SK-N-SH (cell line): ENCODE measurements around the gene C9orf50. TPM values are rescaled to one million over a fixed set of nuclear protein-coding genes. Genes with fewer than 3 reads are reported as not detected.

ENCODE experiments used
- CTCF ChIA-PET: fragments of 300-600, 350-600 bp; formaldehyde crosslinking; extraction: SDS; loops from one replicate; lab custom pipeline; 2021; lab: Yijun Ruan, JAX
- POLR2A ChIA-PET: fragments of 350-600 bp; sonication (Branson Sonifier 250); formaldehyde crosslinking; extraction: SDS; loops from one replicate; lab custom pipeline; 2020; ENCODE audit warnings: antibody characterized with exemption, inconsistent platforms; lab: Yijun Ruan, JAX
- DNase-seq: peaks from one replicate; pipeline ENCODE4 v3.0.0; 2012
- H2AFZ ChIP-seq: fragments of 200-600 bp; sonication (generic); 2 replicates; pipeline ENCODE4 v1.8.1; 2016; ENCODE audit warnings: antibody characterized with exemption, mild to moderate bottlenecking, low read depth
- H3F3A ChIP-seq: fragments of 200-600 bp; sonication (generic); replicated peaks from 2 replicates; pipeline ENCODE3; 2016; ENCODE audit warnings: antibody characterized with exemption, mild to moderate bottlenecking; ENCODE audit not compliant: insufficient read depth
- H3K27ac ChIP-seq, 2 experiments: fragments of 200-500 bp in 1 of 2; fragments of 200-600 bp in 1 of 2; sonication (Bioruptor generic) in 1 of 2; sonication (generic), shearing (Covaris generic) in 1 of 2; 2 replicates each; pipeline versions ENCODE4 v1.5.1 to v1.6.1; 2014 to 2016; ENCODE audit warnings: low read depth in 2 of 2, inconsistent platforms in 1 of 2, low read length in 1 of 2, mild to moderate bottlenecking in 1 of 2, mixed read lengths in 1 of 2
- H3K27me3 ChIP-seq: fragments of 200-600 bp; sonication (generic), shearing (Covaris generic); 2 replicates; pipeline ENCODE4 v1.6.1; 2016; ENCODE audit warnings: mixed run types; ENCODE audit not compliant: insufficient read depth
- H3K36me3 ChIP-seq, 2 experiments: fragments of 200-500 bp in 1 of 2; fragments of 200-600 bp in 1 of 2; sonication (Bioruptor generic) in 1 of 2; sonication (generic) in 1 of 2; replicated peaks in 1 of 2; 2 replicates each; pipeline versions ENCODE3 to v1.5.1; 2014 to 2016; ENCODE audit warnings: low read length in 1 of 2, mild to moderate bottlenecking in 1 of 2; ENCODE audit not compliant: insufficient read depth in 2 of 2, control insufficient read depth in 1 of 2
- H3K4me1 ChIP-seq, 2 experiments: fragments of 200-500 bp in 1 of 2; fragments of 200-600 bp in 1 of 2; sonication (Bioruptor generic) in 1 of 2; sonication (generic), shearing (Covaris generic) in 1 of 2; 2 replicates each; pipeline versions ENCODE4 v1.5.1 to v1.6.1; 2014 to 2016; ENCODE audit warnings: low read depth in 1 of 2, low read length in 1 of 2, mixed run types in 1 of 2; ENCODE audit not compliant: insufficient read depth in 2 of 2, control insufficient read depth in 1 of 2
- H3K4me2 ChIP-seq: fragments of 200-600 bp; sonication (generic), shearing (Covaris generic); 2 replicates; pipeline ENCODE4 v1.6.1; 2017; ENCODE audit warnings: mixed run types
- H3K4me3 ChIP-seq, 2 experiments: fragments of 200-500 bp in 1 of 2; fragments of 200-600 bp in 1 of 2; sonication (Bioruptor generic) in 1 of 2; sonication (generic), shearing (Covaris generic) in 1 of 2; 2 replicates each; pipeline versions ENCODE4 v1.5.1 to v1.8.1; 2014 to 2016; ENCODE audit warnings: low read depth in 2 of 2, inconsistent platforms in 1 of 2, low read length in 1 of 2, mild to moderate bottlenecking in 1 of 2, mixed read lengths in 1 of 2, moderate library complexity in 1 of 2
- H3K79me2 ChIP-seq: fragments of 200-600 bp; sonication (generic); 2 replicates; pipeline ENCODE4 v1.8.1; 2017; ENCODE audit warnings: mild to moderate bottlenecking; ENCODE audit not compliant: insufficient read depth
- H3K9ac ChIP-seq: fragments of 200-600 bp; sonication (generic); 2 replicates; pipeline ENCODE4 v1.6.1; 2017; ENCODE audit warnings: mixed run types
- H3K9me2 ChIP-seq: fragments of 200-600 bp; sonication (generic); 2 replicates; pipeline ENCODE4 v1.6.1; 2017; ENCODE audit warnings: mixed run types
- H3K9me3 ChIP-seq: fragments of 200-600 bp; sonication (generic); 2 replicates; pipeline ENCODE4 v1.6.1; 2017; ENCODE audit warnings: mixed run types, mild to moderate bottlenecking, moderate library complexity
- H4K20me1 ChIP-seq: fragments of 200-600 bp; sonication (generic); 2 replicates; pipeline ENCODE4 v1.6.1; 2017; ENCODE audit warnings: mild to moderate bottlenecking, mixed run types; ENCODE audit not compliant: insufficient read depth
- ELF1 ChIP-seq: IDR thresholded peaks from 2 replicates; pipeline ENCODE4 v1.4.0; 2012
- EP300 ChIP-seq, 2 experiments: IDR thresholded peaks; 2 replicates each; pipeline versions ENCODE4 v1.4.0 to v1.6.1; 2012; ENCODE audit warnings: borderline replicate concordance in 1 of 2, low read depth in 1 of 2, low read length in 1 of 2
- GABPA ChIP-seq: IDR thresholded peaks from 2 replicates; pipeline ENCODE4 v1.4.0; 2012; ENCODE audit warnings: low read depth, mild to moderate bottlenecking
- IRF3 ChIP-seq: fragments of 150-350 bp; IDR thresholded peaks from 2 replicates; pipeline ENCODE4 v1.6.1; 2016; ENCODE audit warnings: mild to moderate bottlenecking, low read depth, low read length
- MAX ChIP-seq: IDR thresholded peaks from 2 replicates; pipeline ENCODE4 v1.4.0; 2012; ENCODE audit warnings: low read depth
- MEF2A ChIP-seq: IDR thresholded peaks from 2 replicates; pipeline ENCODE4 v1.4.0; 2012; ENCODE audit warnings: low read depth, borderline replicate concordance
- NFIC ChIP-seq: IDR thresholded peaks from 2 replicates; pipeline ENCODE4 v1.4.0; 2012; ENCODE audit warnings: borderline replicate concordance
- NRF1 ChIP-seq: IDR thresholded peaks from 2 replicates; pipeline ENCODE4 v1.6.1; 2012; ENCODE audit warnings: low read depth, mild to moderate bottlenecking, low read length
- PBX3 ChIP-seq: IDR thresholded peaks from 2 replicates; pipeline ENCODE4; 2012
- POLR2AphosphoS5 ChIP-seq: IDR thresholded peaks from 2 replicates; pipeline ENCODE4 v1.6.1; 2012; ENCODE audit warnings: low read depth, low read length
- RAD21 ChIP-seq: IDR thresholded peaks from 2 replicates; pipeline ENCODE4 v1.6.1; 2012; ENCODE audit warnings: mild to moderate bottlenecking, low read length
- RCOR1 ChIP-seq: fragments of 150-350 bp; IDR thresholded peaks from 2 replicates; pipeline ENCODE4 v1.6.1; 2017; ENCODE audit warnings: antibody characterized with exemption, low read length
- RXRA ChIP-seq: IDR thresholded peaks from 2 replicates; pipeline ENCODE4 v1.4.0; 2012; ENCODE audit warnings: low read depth, mild to moderate bottlenecking, borderline replicate concordance
- TAF1 ChIP-seq: IDR thresholded peaks from 2 replicates; pipeline ENCODE4 v1.6.1; 2012; ENCODE audit warnings: low read depth, mild to moderate bottlenecking, low read length, moderate library complexity, borderline replicate concordance
- TEAD4 ChIP-seq: IDR thresholded peaks from 2 replicates; pipeline ENCODE4 v1.4.0; 2012; ENCODE audit warnings: mild to moderate bottlenecking, borderline replicate concordance; ENCODE audit not compliant: insufficient read depth
- USF1 ChIP-seq: IDR thresholded peaks from 2 replicates; pipeline ENCODE4 v1.4.0; 2012; ENCODE audit warnings: low read depth, borderline replicate concordance
- USF2 ChIP-seq: fragments of 150-350 bp; IDR thresholded peaks from 2 replicates; pipeline ENCODE4 v1.6.1; 2017; ENCODE audit warnings: antibody characterized with exemption, low read length, low read depth, borderline replicate concordance
- ZBTB33 ChIP-seq: IDR thresholded peaks from 2 replicates; pipeline ENCODE4 v1.4.0; 2012; ENCODE audit warnings: low read depth, borderline replicate concordance
- WGBS: methylation state at CpG from one replicate; pipeline ENCODE4 v1.1.6; 2017; ENCODE audit warnings: low lambda C conversion rate; 5-methylcytosine and 5-hydroxymethylcytosine counted together
- polyA plus RNA-seq, 3 experiments: library from polyadenylated mRNA; depleted of rRNA; stranded (reverse); fragments of >200 nt; gene quantifications; 2 replicates each; pipeline ENCODE4 v1.2.3, GENCODE V29; 2012

C9orf50 gene
- polyA plus RNA-seq, 1 of the 3 experiments (the other 2 are of a cell fraction), result 0.30 TPM

- Histone ChIP-seq H3K4me1 (peaks cover 0 to 10% of the 10 kb centered on the region in 2 experiments; a peak in 1 of 4 replicates), H3K4me2 (no peak overlapping the region), H3K9ac (no peak overlapping the region), H4K20me1 (no peaks in the 10 kb centered on the region), H3K27me3 (no peaks in the 10 kb centered on the region), H3K9me2 (no peaks in the 10 kb centered on the region), H3K79me2 (no peaks in the 10 kb centered on the region), H2AFZ (peak overlapping the region; percentile 75; the same call in 1 of the 2 replicates), H3K27ac (no peak overlapping the region), H3F3A (no peaks in the 10 kb centered on the region), H3K9me3 (no peaks in the 10 kb centered on the region), H3K36me3 (no peaks in the 10 kb centered on the region), H3K4me3 (no peak overlapping the region)
- ChIA-PET POLR2A (interaction anchor here (1.7 kb wide), 1 partner anchor 13 kb away, joined by 6 read pairs; no protein-coding TSS in a partner anchor), CTCF (interaction anchor here (1.1 to 1.7 kb wide), 5 partner anchors 12 to 441 kb away, joined by 3 to 4 read pairs (median 3); no protein-coding TSS in a partner anchor)
- TF ChIP-seq RXRA, result no peak
- peak; percentile 61; the same call in 1 of the 2 replicates for TF ChIP-seq USF2
- TF ChIP-seq GABPA, result peak; percentile 48; the same call in 1 of the 2 replicates
- TF ChIP-seq ELF1, result peak; percentile 89
- peak; percentile 96 for TF ChIP-seq USF1
- no peak for TF ChIP-seq IRF3
- 67% methylated on average over 1 of the region's 1 CpG for WGBS
- peak; percentile 85 for DNase-seq
These were observed 36.8 kb downstream of the C9orf50 start for GRCh38 chr9:129584136-129584535.

- H3F3A ChIP-seq, result no peaks in the 10 kb centered on the region
- H3K9me3 ChIP-seq, result no peaks in the 10 kb centered on the region
- H3K27ac ChIP-seq, result no peak overlapping the region
- ChIA-PET POLR2A (interaction anchor here (1.7 kb wide), 1 partner anchor 13 kb away, joined by 6 read pairs; no protein-coding TSS in a partner anchor), CTCF (interaction anchor here (1.1 to 1.7 kb wide), 5 partner anchors 11 to 440 kb away, joined by 3 to 4 read pairs (median 3); no protein-coding TSS in a partner anchor)
- no peaks in the 10 kb centered on the region for H3K79me2 ChIP-seq
- H3K4me2 ChIP-seq, result no peak overlapping the region
- peaks cover 0 to 10% of the 10 kb centered on the region in 2 experiments; a peak in 1 of 4 replicates for H3K4me1 ChIP-seq
- H3K36me3 ChIP-seq, result no peaks in the 10 kb centered on the region
- DNase-seq, result no peak
- no peaks in the 10 kb centered on the region for H4K20me1 ChIP-seq
- 55% methylated on average over 7 of the region's 10 CpGs for WGBS
- no peaks in the 10 kb centered on the region for H3K9me2 ChIP-seq
- no peak overlapping the region for H2AFZ ChIP-seq
- H3K27me3 ChIP-seq, result no peaks in the 10 kb centered on the region
- H3K4me3 ChIP-seq, result no peak overlapping the region
- H3K9ac ChIP-seq, result no peak overlapping the region
- TF ChIP-seq RXRA (no peak), NFIC (no peak), ELF1 (no peak), RCOR1 (no peak), ZBTB33 (no peak), NRF1 (no peak), EP300 (IDR thresholded peaks at IDR 0.05; ENCODE audit: borderline replicate concordance in 1 of 2, low read depth in 1 of 2, low read length in 1 of 2) (no peak), MEF2A (no peak), TAF1 (no peak), IRF3 (no peak), MAX (no peak), PBX3 (no peak), TEAD4 (no peak), POLR2AphosphoS5 (no peak), RAD21 (no peak)
These were observed 37.4 kb downstream of the C9orf50 start for GRCh38 chr9:129583308-129584038.
